Loucy (cell line): ENCODE measurements around the gene SBF2.
A peak's percentile ranks its signal among the peaks of the same experiment; 100 is the strongest.

ENCODE experiments used
- H2AFZ ChIP-seq: fragments of 200-600 bp; sonication (generic); 2 replicates; pipeline ENCODE4 v1.6.0; 2016; ENCODE audit warnings: antibody characterized with exemption, mild to moderate bottlenecking, low read length, moderate library complexity
- H3F3A ChIP-seq: fragments of 200-600 bp; 2 replicates; pipeline ENCODE4 v1.6.0; 2016; ENCODE audit warnings: antibody characterized with exemption, low read depth, mild to moderate bottlenecking
- H3K27me3 ChIP-seq: fragments of 200-600 bp; sonication (generic); 2 replicates; pipeline ENCODE4 v1.6.1; 2014; ENCODE audit warnings: low read length, mild to moderate bottlenecking; ENCODE audit not compliant: insufficient read depth, poor library complexity, severe bottlenecking
- H3K36me3 ChIP-seq: fragments of 200-600 bp; sonication (generic); 2 replicates; pipeline ENCODE4 v1.6.1; 2016; ENCODE audit warnings: low read length; ENCODE audit not compliant: insufficient read depth
- H3K4me1 ChIP-seq: fragments of 200-600 bp; sonication (generic); 2 replicates; pipeline ENCODE4 v1.5.1; 2014; ENCODE audit warnings: low read length, mild to moderate bottlenecking; ENCODE audit not compliant: insufficient read depth, poor library complexity, severe bottlenecking
- H3K4me2 ChIP-seq: fragments of 200-600 bp; sonication (generic); 2 replicates; pipeline ENCODE4 v1.6.0; 2014; ENCODE audit warnings: antibody characterized with exemption, low read length, low read depth, mild to moderate bottlenecking; ENCODE audit not compliant: poor library complexity, severe bottlenecking
- H3K4me3 ChIP-seq: fragments of 200-600 bp; sonication (generic); 2 replicates; pipeline ENCODE4 v1.5.1; 2014; ENCODE audit warnings: low read length, mild to moderate bottlenecking, mixed read lengths; ENCODE audit not compliant: poor library complexity, severe bottlenecking
- H3K79me2 ChIP-seq: fragments of 200-600 bp; sonication (generic); 2 replicates; pipeline ENCODE4 v1.6.1; 2014; ENCODE audit warnings: low read length; ENCODE audit not compliant: insufficient read depth
- H3K9ac ChIP-seq: fragments of 200-600 bp; sonication (generic); 2 replicates; pipeline ENCODE4 v1.6.0; 2014; ENCODE audit warnings: mild to moderate bottlenecking, low read depth, low read length, moderate library complexity; ENCODE audit not compliant: poor library complexity, severe bottlenecking
- H3K9me2 ChIP-seq: fragments of 200-600 bp; sonication (generic); replicated peaks from 2 replicates; pipeline ENCODE4 v1.6.1; 2016; ENCODE audit warnings: low read depth, low read length, mixed read lengths
- H3K9me3 ChIP-seq: fragments of 200-600 bp; sonication (generic); 2 replicates; pipeline ENCODE4 v1.6.1; 2014; ENCODE audit warnings: mild to moderate bottlenecking, antibody characterized with exemption, low read length, low read depth; ENCODE audit not compliant: insufficient read depth
- H4K20me1 ChIP-seq: fragments of 200-600 bp; sonication (generic); 2 replicates; pipeline ENCODE4 v1.6.0; 2014; ENCODE audit warnings: antibody characterized with exemption, low read length, mild to moderate bottlenecking; ENCODE audit not compliant: insufficient read depth, poor library complexity, severe bottlenecking
- CTCF ChIP-seq: fragments of 200-600 bp; sonication (generic); conservative IDR thresholded peaks from 2 replicates; pipeline ENCODE4 v1.5.1; 2014; ENCODE audit warnings: mild to moderate bottlenecking, antibody characterized with exemption, low read length
- EZH2phosphoT487 ChIP-seq: fragments of 200-600 bp; IDR thresholded peaks from 2 replicates; pipeline ENCODE4 v1.6.1; 2018; ENCODE audit warnings: antibody characterized with exemption, mild to moderate bottlenecking, moderate library complexity, borderline replicate concordance

The SBF2 gene

GRCh38 chr11:10021563-10021962 lies 272.5 kb downstream of the SBF2 start:
- Histone ChIP-seq H2AFZ (no peak overlapping the region), H3K4me2 (peak overlapping the region; percentile 60), H3K9me2 (no peaks in the 10 kb centered on the region), H3K9ac (no peak overlapping the region), H3K4me3 (peak overlapping the region; percentile 34), H3K9me3 (no peaks in the 10 kb centered on the region), H3K4me1 (peaks cover 30% of the 10 kb centered on the region), H3F3A (0 out of 2 replicates have a peak, but pooled peaks cover 9% of the 10 kb centered on the region), H4K20me1 (no peaks in the 10 kb centered on the region), H3K79me2 (no peaks in the 10 kb centered on the region), H3K36me3 (no peaks in the 10 kb centered on the region), H3K27me3 (no peaks in the 10 kb centered on the region)
- no peak for TF ChIP-seq EZH2phosphoT487
- no peak for TF ChIP-seq CTCF

GRCh38 chr11:10019906-10020682 lies 273.9 kb downstream of the SBF2 start:
- Histone ChIP-seq H2AFZ (no peak overlapping the region), H3F3A (0 out of 2 replicates have a peak, but pooled peaks cover 9% of the 10 kb centered on the region), H3K9me3 (no peaks in the 10 kb centered on the region), H3K27me3 (no peaks in the 10 kb centered on the region), H3K9ac (peak overlapping the region; percentile 23), H3K36me3 (no peaks in the 10 kb centered on the region), H3K4me2 (peak overlapping the region; percentile 60), H3K4me1 (peaks cover 36% of the 10 kb centered on the region), H3K9me2 (no peaks in the 10 kb centered on the region), H3K4me3 (peak overlapping the region; percentile 34), H4K20me1 (no peaks in the 10 kb centered on the region), H3K79me2 (no peaks in the 10 kb centered on the region)
- TF ChIP-seq EZH2phosphoT487 (no peak), CTCF (no peak)

GRCh38 chr11:10017911-10018310 lies 276.1 kb downstream of the SBF2 start:
- Histone ChIP-seq H4K20me1 (no peaks in the 10 kb centered on the region), H3K36me3 (no peaks in the 10 kb centered on the region), H3K79me2 (no peaks in the 10 kb centered on the region), H3K4me1 (peaks cover 36% of the 10 kb centered on the region), H3K9ac (no peak overlapping the region), H3K4me2 (no peak overlapping the region), H3K9me2 (no peaks in the 10 kb centered on the region), H2AFZ (no peak overlapping the region), H3K9me3 (no peaks in the 10 kb centered on the region), H3K27me3 (no peaks in the 10 kb centered on the region), H3F3A (0 out of 2 replicates have a peak, but pooled peaks cover 9% of the 10 kb centered on the region), H3K4me3 (no peak overlapping the region)
- TF ChIP-seq CTCF (no peak), EZH2phosphoT487 (no peak)
